Epithelial cell of prostate (primary cell): ENCODE measurements around the gene NEURL3.
"Not testable (repeated sequence)": the region's sequence is repeated elsewhere in the genome, so short reads cannot be mapped to it uniquely, and the experiment has no call there.

Source experiments
- DNase-seq: peaks from one replicate; pipeline ENCODE4 v3.0.0-alpha.2; 2011; ENCODE audit warnings: low read depth, low spot score
- H3K27ac ChIP-seq: fragments of 450-650 bp; 2 replicates; pipeline ENCODE4 v1.5.1; 2017; ENCODE audit warnings: mild to moderate bottlenecking

Gene NEURL3

GRCh38 chr2:96505231-96505889 lies at the start of gene NEURL3:
NEURL3 (minus strand) TSS chr2:96505357; CDS start chr2:96505286, 71 bp downstream.
- no peak within 1 kb of the TSS for H3K27ac ChIP-seq
- DNase-seq = peak; percentile 52

- DNase-seq = no peak
Measured at GRCh38 chr2:96554293-96555145, 49.4 kb upstream of the NEURL3 start.

GRCh38 chr2:96553957-96554292 lies 48.8 kb upstream of the NEURL3 start:
- H3K27ac ChIP-seq, DNase-seq: not testable (repeated sequence)

More at GRCh38 chr2:96554293-96555145, 49.4 kb upstream of the NEURL3 start:
- no peak overlapping the region for H3K27ac ChIP-seq

GRCh38 chr2:96553176-96553956 lies 48.2 kb upstream of the NEURL3 start:
- no peak for DNase-seq
- no peak overlapping the region for H3K27ac ChIP-seq

GRCh38 chr2:96552315-96553175 lies 47.4 kb upstream of the NEURL3 start:
- DNase-seq = no peak
- no peak overlapping the region for H3K27ac ChIP-seq

- no peak overlapping the region for H3K27ac ChIP-seq
- no peak for DNase-seq
Measured at GRCh38 chr2:96551605-96552314, 46.6 kb upstream of the NEURL3 start.

- H3K27ac ChIP-seq = no peak overlapping the region
- no peak for DNase-seq
Measured at GRCh38 chr2:96550787-96551604, 45.8 kb upstream of the NEURL3 start.

- H3K27ac ChIP-seq = no peak overlapping the region
- DNase-seq = no peak
Measured at GRCh38 chr2:96549967-96550786, 45.0 kb upstream of the NEURL3 start.

GRCh38 chr2:96549466-96549785 lies 44.3 kb upstream of the NEURL3 start:
- no peak for DNase-seq
- no peak overlapping the region for H3K27ac ChIP-seq

- no peak for DNase-seq
- no peak overlapping the region for H3K27ac ChIP-seq
Measured at GRCh38 chr2:96548558-96549465, 43.7 kb upstream of the NEURL3 start.

GRCh38 chr2:96547731-96548171 lies 42.6 kb upstream of the NEURL3 start:
- H3K27ac ChIP-seq = no peak overlapping the region
- no peak for DNase-seq

- no peak overlapping the region for H3K27ac ChIP-seq
- DNase-seq = no peak
Measured at GRCh38 chr2:96547203-96547641, 42.1 kb upstream of the NEURL3 start.

- DNase-seq = no peak
- no peak overlapping the region for H3K27ac ChIP-seq
Measured at GRCh38 chr2:96546797-96547196, 41.6 kb upstream of the NEURL3 start.

- no peak overlapping the region for H3K27ac ChIP-seq
- DNase-seq = no peak
Measured at GRCh38 chr2:96546321-96546720, 41.2 kb upstream of the NEURL3 start.

GRCh38 chr2:96542357-96542977 lies 37.3 kb upstream of the NEURL3 start:
- no peak overlapping the region for H3K27ac ChIP-seq
- no peak for DNase-seq

GRCh38 chr2:96541398-96542152 lies 36.4 kb upstream of the NEURL3 start:
- no peak for DNase-seq

More at GRCh38 chr2:96541398-96542152, 36.4 kb upstream of the NEURL3 start:
- no peak overlapping the region for H3K27ac ChIP-seq
